ENCODE data around the gene C2. TPM values are rescaled to one million over a fixed set of nuclear protein-coding genes. Genes with fewer than 3 reads are reported as not detected.
A peak's percentile ranks its signal among the peaks of the same experiment; 100 is the strongest.

C2 gene
- total and polyA plus RNA-seq, 4 donors, result 28.6 to 230 (median 132) TPM

DNA sequence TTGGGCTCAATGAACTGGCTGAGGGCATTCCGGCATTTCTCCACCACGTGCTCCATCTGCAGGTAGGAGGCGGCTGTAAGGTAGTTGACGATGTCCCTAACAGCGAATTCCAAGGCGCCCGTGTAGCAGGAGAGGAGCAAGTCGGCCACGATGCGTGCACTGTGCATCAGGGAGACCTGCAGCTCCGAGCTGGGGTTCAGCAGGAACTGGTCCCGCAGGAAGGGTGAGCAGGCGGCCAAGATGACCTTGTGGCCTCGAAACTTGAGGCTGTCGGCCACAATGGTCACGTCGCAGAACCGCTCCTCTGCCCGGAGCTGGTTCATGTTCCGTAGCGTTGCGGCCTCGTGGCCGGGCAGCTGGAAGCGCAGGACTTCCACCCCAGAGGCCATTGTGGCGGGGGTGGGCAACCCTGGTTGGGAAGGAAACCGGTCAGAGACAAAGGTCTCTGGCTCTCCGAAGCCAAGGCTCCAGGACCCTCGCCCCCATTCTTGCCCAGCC lies 26.6 kb upstream of the C2 start:
- H3K9ac ChIP-seq (ENCODE audit: insufficient read depth in 1 of 2, low read length in 2 of 2), result no peak overlapping the region
- ATAC-seq (ENCODE audit: insufficient read depth, low FRiP score), result no peak
- peak overlapping the region in 1 of 2 donors; percentile 12 for H3K27ac ChIP-seq (ENCODE audit: low read depth in 1 of 2, low read length in 1 of 2)
- peaks cover 0 to 3% (median 3%) of the 10 kb centered on the region in 3 donors for H3K27me3 ChIP-seq (ENCODE audit: control insufficient read depth in 3 of 3, insufficient read depth in 3 of 3, low read length in 2 of 3)
- no peak overlapping the region for H3K4me3 ChIP-seq
- TF ChIP-seq, protein P1, sequence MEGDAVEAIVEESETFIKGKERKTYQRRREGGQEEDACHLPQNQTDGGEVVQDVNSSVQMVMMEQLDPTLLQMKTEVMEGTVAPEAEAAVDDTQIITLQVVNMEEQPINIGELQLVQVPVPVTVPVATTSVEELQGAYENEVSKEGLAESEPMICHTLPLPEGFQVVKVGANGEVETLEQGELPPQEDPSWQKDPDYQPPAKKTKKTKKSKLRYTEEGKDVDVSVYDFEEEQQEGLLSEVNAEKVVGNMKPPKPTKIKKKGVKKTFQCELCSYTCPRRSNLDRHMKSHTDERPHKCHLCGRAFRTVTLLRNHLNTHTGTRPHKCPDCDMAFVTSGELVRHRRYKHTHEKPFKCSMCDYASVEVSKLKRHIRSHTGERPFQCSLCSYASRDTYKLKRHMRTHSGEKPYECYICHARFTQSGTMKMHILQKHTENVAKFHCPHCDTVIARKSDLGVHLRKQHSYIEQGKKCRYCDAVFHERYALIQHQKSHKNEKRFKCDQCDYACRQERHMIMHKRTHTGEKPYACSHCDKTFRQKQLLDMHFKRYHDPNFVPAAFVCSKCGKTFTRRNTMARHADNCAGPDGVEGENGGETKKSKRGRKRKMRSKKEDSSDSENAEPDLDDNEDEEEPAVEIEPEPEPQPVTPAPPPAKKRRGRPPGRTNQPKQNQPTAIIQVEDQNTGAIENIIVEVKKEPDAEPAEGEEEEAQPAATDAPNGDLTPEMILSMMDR (IDR thresholded peaks at IDR 0.05; ENCODE audit: control extremely low read depth, extremely low read depth), result no peak
- peaks cover 0 to 42% (median 9%) of the 10 kb centered on the region in 5 donors for H3K4me1 ChIP-seq (ENCODE audit: control insufficient read depth in 5 of 5, insufficient read depth in 5 of 5, low read length in 5 of 5)
- no peaks in the 10 kb centered on the region for H3K9me3 ChIP-seq (ENCODE audit: control insufficient read depth in 4 of 4, insufficient read depth in 3 of 4, low read length in 3 of 4)
- peak in 2 of 3 donors; percentile 24 to 31 for DNase-seq
- 33 to 63% methylated on average over 29 of the region's 29 CpGs for WGBS, 2 donors
- no peaks in the 10 kb centered on the region for H3K36me3 ChIP-seq (ENCODE audit: control insufficient read depth in 4 of 4, insufficient read depth in 4 of 4, low read length in 4 of 4)

DNA sequence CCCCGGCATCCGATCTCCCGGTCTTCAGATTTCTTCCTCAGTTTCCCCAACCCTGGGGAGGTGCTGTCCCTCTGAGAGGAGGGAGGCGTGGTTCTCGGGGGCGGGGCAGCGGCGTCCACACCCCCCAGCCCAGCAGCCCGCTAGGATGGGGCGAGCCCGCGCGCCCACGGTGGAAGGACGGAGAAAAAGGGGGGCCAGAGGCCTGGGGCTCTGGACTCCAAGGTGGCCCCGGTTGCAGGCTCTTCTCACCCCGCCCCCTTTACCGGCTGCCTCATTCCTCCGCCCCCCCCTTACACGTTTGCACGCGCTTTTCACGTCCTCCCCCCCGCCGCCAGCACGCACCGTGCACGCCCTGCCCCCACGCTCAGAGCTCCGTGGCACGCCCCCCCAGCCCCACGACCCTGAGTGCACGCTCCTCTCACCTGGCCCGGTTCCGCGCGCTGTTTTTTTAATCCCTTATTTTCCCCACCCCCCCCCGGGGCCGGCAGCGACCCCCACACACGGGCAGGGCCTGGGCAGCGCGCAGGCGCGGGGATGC lies 26.0 kb upstream of the C2 start:
- H3K9me3 ChIP-seq (ENCODE audit: control insufficient read depth in 4 of 4, insufficient read depth in 3 of 4, low read length in 3 of 4), result no peaks in the 10 kb centered on the region
- peaks cover 0 to 39% (median 9%) of the 10 kb centered on the region in 5 donors for H3K4me1 ChIP-seq (ENCODE audit: control insufficient read depth in 5 of 5, insufficient read depth in 5 of 5, low read length in 5 of 5)
- TF ChIP-seq, protein P1 (IDR thresholded peaks at IDR 0.05; ENCODE audit: control extremely low read depth, extremely low read depth), result no peak
- ATAC-seq (ENCODE audit: insufficient read depth, low FRiP score) (no peak), DNase-seq (peak; percentile 56 to 57 (median 56))
- H3K4me3 ChIP-seq, result peak overlapping the region; percentile 30
- peaks cover 0 to 3% (median 3%) of the 10 kb centered on the region in 3 donors for H3K27me3 ChIP-seq (ENCODE audit: control insufficient read depth in 3 of 3, insufficient read depth in 3 of 3, low read length in 2 of 3)
- 0 to 2% methylated on average over 37 to 43 of the region's 45 CpGs for WGBS, 2 donors
- H3K36me3 ChIP-seq (ENCODE audit: control insufficient read depth in 4 of 4, insufficient read depth in 4 of 4, low read length in 4 of 4), result no peaks in the 10 kb centered on the region
- peak overlapping the region; percentile 12 to 63 for H3K27ac ChIP-seq (ENCODE audit: low read depth in 1 of 2, low read length in 1 of 2)
- no peak overlapping the region for H3K9ac ChIP-seq (ENCODE audit: insufficient read depth in 1 of 2, low read length in 2 of 2)

DNA sequence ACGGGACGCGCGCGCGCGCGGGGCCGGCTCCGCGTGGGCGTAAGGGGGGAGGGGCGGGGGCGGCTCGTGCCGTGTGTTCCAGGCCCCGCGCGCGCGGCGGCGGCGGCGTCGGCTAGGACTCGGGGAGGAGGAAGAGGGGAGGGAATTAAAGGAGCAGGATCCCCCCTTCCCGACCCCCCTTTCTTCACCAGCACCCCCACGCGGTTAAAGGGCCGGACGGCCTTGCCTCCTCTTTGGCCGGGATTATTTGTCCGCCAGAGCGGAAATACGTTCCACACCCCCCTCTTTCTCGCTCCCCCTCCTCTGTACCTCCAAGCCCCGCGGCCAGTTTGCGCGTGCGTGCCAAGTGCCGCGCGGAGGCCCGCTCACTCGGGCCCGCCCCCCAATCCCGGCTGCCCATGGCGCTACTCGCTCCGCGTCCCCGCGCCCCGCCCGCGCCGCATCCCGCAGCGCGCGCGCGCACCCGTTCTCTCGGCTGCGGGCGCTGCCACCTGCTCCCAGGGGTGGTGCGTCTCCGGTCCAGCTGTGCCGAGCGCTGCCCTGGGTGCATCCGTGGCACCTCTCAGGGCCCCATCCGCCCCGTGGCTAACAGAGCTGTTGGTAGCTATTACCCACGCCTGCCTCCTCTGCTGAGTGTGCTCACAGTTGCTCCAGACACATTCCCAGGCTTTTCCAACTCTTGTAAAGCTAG lies 25.4 kb upstream of the C2 start, which contains the start of gene ZBTB12:
ZBTB12 (minus strand) TSS at position 134 of the 691 bp plus-strand sequence. CDS start 781 bp downstream, outside the sequence.
- DNase-seq, result peak; percentile 98 to 100 (median 99)
- no peaks in the 10 kb centered on the region for H3K36me3 ChIP-seq (ENCODE audit: control insufficient read depth in 4 of 4, insufficient read depth in 4 of 4, low read length in 4 of 4)
- H3K4me1 ChIP-seq (ENCODE audit: control insufficient read depth in 5 of 5, insufficient read depth in 5 of 5, low read length in 5 of 5), result peaks cover 0 to 36% (median 9%) of the 10 kb centered on the region in 5 donors
- no peaks in the 10 kb centered on the region for H3K9me3 ChIP-seq (ENCODE audit: control insufficient read depth in 4 of 4, insufficient read depth in 3 of 4, low read length in 3 of 4)
- TF ChIP-seq, protein P1 (IDR thresholded peaks at IDR 0.05; ENCODE audit: control extremely low read depth, extremely low read depth), result no peak
- peaks cover 0 to 3% (median 3%) of the 10 kb centered on the region in 3 donors for H3K27me3 ChIP-seq (ENCODE audit: control insufficient read depth in 3 of 3, insufficient read depth in 3 of 3, low read length in 2 of 3)
- ATAC-seq (ENCODE audit: insufficient read depth, low FRiP score), result peak; percentile 79
- peak within 1 kb of the TSS; percentile 63 to 80 for H3K27ac ChIP-seq (ENCODE audit: low read depth in 1 of 2, low read length in 1 of 2)
- WGBS, 2 donors, result 0 to 1% methylated on average over 54 to 77 of the region's 77 CpGs
- peak within 1 kb of the TSS; percentile 11 to 64 for H3K9ac ChIP-seq (ENCODE audit: insufficient read depth in 1 of 2, low read length in 2 of 2)
- peak within 1 kb of the TSS; percentile 55 for H3K4me3 ChIP-seq

Data from lung (tissue), 12 donors.